HepG2 (cell line): ENCODE data around the gene PDK1.

ENCODE experiments used
- BCL6 ChIP-seq: IDR thresholded peaks from 2 replicates; pipeline ENCODE4 v1.6.1; 2016; ENCODE audit warnings: missing genetic modification reagents, missing compliant biosample characterization
- BHLHE40 ChIP-seq: IDR thresholded peaks from 2 replicates; pipeline ENCODE4 v1.6.1; 2011; ENCODE audit warnings: low read length, improper control_type of control experiment
- ETS1 ChIP-seq: sonication (generic); formaldehyde crosslinking; IDR thresholded peaks from 2 replicates; pipeline ENCODE4 v1.4.0; 2020; ENCODE audit warnings: missing genetic modification reagents
- FOSL2 ChIP-seq: sonication (generic); formaldehyde crosslinking; IDR thresholded peaks from 2 replicates; pipeline ENCODE4 v1.4.0; 2020; ENCODE audit warnings: missing genetic modification reagents
- NFE2L2 ChIP-seq: fragments of 150-350 bp; IDR thresholded peaks from 2 replicates; pipeline ENCODE4 v1.6.1; 2014; ENCODE audit warnings: low read length
- RAD21 ChIP-seq: fragments of 450-650 bp; formaldehyde crosslinking; IDR thresholded peaks from 2 replicates; pipeline ENCODE4 v1.5.0; 2020; ENCODE audit warnings: mild to moderate bottlenecking
- RBAK ChIP-seq: sonication (generic); formaldehyde crosslinking; IDR thresholded peaks from 2 replicates; pipeline ENCODE4 v1.5.1; 2020; ENCODE audit warnings: mild to moderate bottlenecking, missing genetic modification reagents
- SOX5 ChIP-seq: IDR thresholded peaks from 2 replicates; pipeline ENCODE4 v1.6.1; 2016; ENCODE audit warnings: borderline replicate concordance
- XBP1 ChIP-seq: sonication (generic); formaldehyde crosslinking; IDR thresholded peaks from 2 replicates; pipeline ENCODE4 v1.5.0; 2020; ENCODE audit warnings: missing genetic modification reagents
- ZBTB38 ChIP-seq: sonication (generic); formaldehyde crosslinking; IDR thresholded peaks from 2 replicates; pipeline ENCODE4 v1.5.1; 2020; ENCODE audit warnings: mild to moderate bottlenecking, missing genetic modification reagents
- ZNF572 ChIP-seq: sonication (generic); formaldehyde crosslinking; IDR thresholded peaks from 2 replicates; pipeline ENCODE4 v1.5.1; 2020; ENCODE audit warnings: mild to moderate bottlenecking, missing genetic modification reagents
- TF ChIP-seq, protein P1 (sequence below): sonication (generic); formaldehyde crosslinking; IDR thresholded peaks from 2 replicates; pipeline ENCODE4 v1.5.0; 2020; ENCODE audit warnings: mild to moderate bottlenecking, missing genetic modification reagents, moderate library complexity
- TF ChIP-seq, protein P2 (sequence below): sonication (generic); formaldehyde crosslinking; IDR thresholded peaks from 2 replicates; pipeline ENCODE4 v1.9.0; 2022; ENCODE audit warnings: low read depth, missing genetic modification reagents
- TF ChIP-seq, protein P3 (sequence below), 2 experiments: IDR thresholded peaks; 2 replicates each; pipeline ENCODE4 v1.6.1; 2011 to 2012; ENCODE audit warnings: low read length in 2 of 2, borderline replicate concordance in 1 of 2, low read depth in 1 of 2, mild to moderate bottlenecking in 1 of 2, moderate library complexity in 1 of 2

- no peak for TF ChIP-seq RAD21 (CRISPR knock-in tag)
- no peak for TF ChIP-seq FOSL2 (CRISPR knock-in tag)
- no peak for TF ChIP-seq NFE2L2
- TF ChIP-seq, protein P1, sequence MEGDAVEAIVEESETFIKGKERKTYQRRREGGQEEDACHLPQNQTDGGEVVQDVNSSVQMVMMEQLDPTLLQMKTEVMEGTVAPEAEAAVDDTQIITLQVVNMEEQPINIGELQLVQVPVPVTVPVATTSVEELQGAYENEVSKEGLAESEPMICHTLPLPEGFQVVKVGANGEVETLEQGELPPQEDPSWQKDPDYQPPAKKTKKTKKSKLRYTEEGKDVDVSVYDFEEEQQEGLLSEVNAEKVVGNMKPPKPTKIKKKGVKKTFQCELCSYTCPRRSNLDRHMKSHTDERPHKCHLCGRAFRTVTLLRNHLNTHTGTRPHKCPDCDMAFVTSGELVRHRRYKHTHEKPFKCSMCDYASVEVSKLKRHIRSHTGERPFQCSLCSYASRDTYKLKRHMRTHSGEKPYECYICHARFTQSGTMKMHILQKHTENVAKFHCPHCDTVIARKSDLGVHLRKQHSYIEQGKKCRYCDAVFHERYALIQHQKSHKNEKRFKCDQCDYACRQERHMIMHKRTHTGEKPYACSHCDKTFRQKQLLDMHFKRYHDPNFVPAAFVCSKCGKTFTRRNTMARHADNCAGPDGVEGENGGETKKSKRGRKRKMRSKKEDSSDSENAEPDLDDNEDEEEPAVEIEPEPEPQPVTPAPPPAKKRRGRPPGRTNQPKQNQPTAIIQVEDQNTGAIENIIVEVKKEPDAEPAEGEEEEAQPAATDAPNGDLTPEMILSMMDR: no peak
- TF ChIP-seq BHLHE40: no peak
- TF ChIP-seq ZNF572 (CRISPR knock-in tag): no peak
- no peak for TF ChIP-seq SOX5
- TF ChIP-seq, protein P2, sequence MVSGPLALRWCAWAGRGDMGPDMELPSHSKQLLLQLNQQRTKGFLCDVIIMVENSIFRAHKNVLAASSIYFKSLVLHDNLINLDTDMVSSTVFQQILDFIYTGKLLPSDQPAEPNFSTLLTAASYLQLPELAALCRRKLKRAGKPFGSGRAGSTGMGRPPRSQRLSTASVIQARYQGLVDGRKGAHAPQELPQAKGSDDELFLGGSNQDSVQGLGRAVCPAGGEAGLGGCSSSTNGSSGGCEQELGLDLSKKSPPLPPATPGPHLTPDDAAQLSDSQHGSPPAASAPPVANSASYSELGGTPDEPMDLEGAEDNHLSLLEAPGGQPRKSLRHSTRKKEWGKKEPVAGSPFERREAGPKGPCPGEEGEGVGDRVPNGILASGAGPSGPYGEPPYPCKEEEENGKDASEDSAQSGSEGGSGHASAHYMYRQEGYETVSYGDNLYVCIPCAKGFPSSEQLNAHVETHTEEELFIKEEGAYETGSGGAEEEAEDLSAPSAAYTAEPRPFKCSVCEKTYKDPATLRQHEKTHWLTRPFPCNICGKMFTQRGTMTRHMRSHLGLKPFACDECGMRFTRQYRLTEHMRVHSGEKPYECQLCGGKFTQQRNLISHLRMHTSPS (CRISPR knock-in tag): no peak
- TF ChIP-seq RBAK (CRISPR knock-in tag): no peak
- TF ChIP-seq, protein P3, sequence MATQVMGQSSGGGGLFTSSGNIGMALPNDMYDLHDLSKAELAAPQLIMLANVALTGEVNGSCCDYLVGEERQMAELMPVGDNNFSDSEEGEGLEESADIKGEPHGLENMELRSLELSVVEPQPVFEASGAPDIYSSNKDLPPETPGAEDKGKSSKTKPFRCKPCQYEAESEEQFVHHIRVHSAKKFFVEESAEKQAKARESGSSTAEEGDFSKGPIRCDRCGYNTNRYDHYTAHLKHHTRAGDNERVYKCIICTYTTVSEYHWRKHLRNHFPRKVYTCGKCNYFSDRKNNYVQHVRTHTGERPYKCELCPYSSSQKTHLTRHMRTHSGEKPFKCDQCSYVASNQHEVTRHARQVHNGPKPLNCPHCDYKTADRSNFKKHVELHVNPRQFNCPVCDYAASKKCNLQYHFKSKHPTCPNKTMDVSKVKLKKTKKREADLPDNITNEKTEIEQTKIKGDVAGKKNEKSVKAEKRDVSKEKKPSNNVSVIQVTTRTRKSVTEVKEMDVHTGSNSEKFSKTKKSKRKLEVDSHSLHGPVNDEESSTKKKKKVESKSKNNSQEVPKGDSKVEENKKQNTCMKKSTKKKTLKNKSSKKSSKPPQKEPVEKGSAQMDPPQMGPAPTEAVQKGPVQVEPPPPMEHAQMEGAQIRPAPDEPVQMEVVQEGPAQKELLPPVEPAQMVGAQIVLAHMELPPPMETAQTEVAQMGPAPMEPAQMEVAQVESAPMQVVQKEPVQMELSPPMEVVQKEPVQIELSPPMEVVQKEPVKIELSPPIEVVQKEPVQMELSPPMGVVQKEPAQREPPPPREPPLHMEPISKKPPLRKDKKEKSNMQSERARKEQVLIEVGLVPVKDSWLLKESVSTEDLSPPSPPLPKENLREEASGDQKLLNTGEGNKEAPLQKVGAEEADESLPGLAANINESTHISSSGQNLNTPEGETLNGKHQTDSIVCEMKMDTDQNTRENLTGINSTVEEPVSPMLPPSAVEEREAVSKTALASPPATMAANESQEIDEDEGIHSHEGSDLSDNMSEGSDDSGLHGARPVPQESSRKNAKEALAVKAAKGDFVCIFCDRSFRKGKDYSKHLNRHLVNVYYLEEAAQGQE (IDR thresholded peaks at IDR 0.05; ENCODE audit: borderline replicate concordance in 1 of 2, low read depth in 1 of 2, low read length in 2 of 2): no peak
- TF ChIP-seq BCL6 (CRISPR knock-in tag): no peak
- no peak for TF ChIP-seq ZBTB38 (CRISPR knock-in tag)
- TF ChIP-seq XBP1 (CRISPR knock-in tag): no peak
- no peak for TF ChIP-seq ETS1 (CRISPR knock-in tag)
Observed at GRCh38 chr2:172606285-172606684, 50.4 kb downstream of the PDK1 start.
